HAP-1 (cell line): ENCODE data around the gene ZNF81.
"Not testable (repeated sequence)": the region's sequence is repeated elsewhere in the genome, so short reads cannot be mapped to it uniquely, and the experiment has no call there.

ENCODE experiments used
- DNase-seq, 2 experiments: peaks; one replicate each; pipeline ENCODE4 v3.0.0-alpha.2; 2016 to 2020; ENCODE audit warnings: low spot score in 2 of 2
- H3K27me3 ChIP-seq: fragments of 250-450 bp; sonication (Bioruptor Pico); 2 replicates; pipeline ENCODE4 v1.5.1; 2020; ENCODE audit warnings: low read depth, mild to moderate bottlenecking, moderate library complexity
- H3K36me3 ChIP-seq: fragments of 250-450 bp; sonication (Bioruptor Pico); replicated peaks from 2 replicates; pipeline ENCODE4 v1.5.1; 2020; ENCODE audit warnings: mild to moderate bottlenecking
- H3K4me1 ChIP-seq: fragments of 250-450 bp; sonication (Bioruptor Pico); 2 replicates; pipeline ENCODE4 v1.5.1; 2020; ENCODE audit warnings: mild to moderate bottlenecking
- H3K4me3 ChIP-seq: fragments of 250-450 bp; sonication (Bioruptor Pico); 2 replicates; pipeline ENCODE4 v1.5.1; 2020; ENCODE audit warnings: mild to moderate bottlenecking, moderate library complexity
- H3K9me3 ChIP-seq: fragments of 250-450 bp; sonication (Bioruptor Pico); 2 replicates; pipeline ENCODE4 v1.5.1; 2020; ENCODE audit warnings: mild to moderate bottlenecking, moderate library complexity
- in situ Hi-C: fragments of 300-500 bp; cut with MboI; formaldehyde crosslinking; loops from 3 replicates; pipeline ENCODE4 v1.14.3; 2020; ENCODE audit warnings: low sequenced_read_pairs, inconsistent platforms, mixed read lengths

Gene ZNF81

GRCh38 chrX:47961830-47962229, 125.1 kb downstream of the ZNF81 start:
- H3K4me1 ChIP-seq, H3K4me3 ChIP-seq, DNase-seq, H3K27me3 ChIP-seq, in situ Hi-C loops, H3K36me3 ChIP-seq, H3K9me3 ChIP-seq: not testable (repeated sequence)

- H3K4me1 ChIP-seq, DNase-seq, in situ Hi-C loops, H3K27me3 ChIP-seq, H3K36me3 ChIP-seq, H3K9me3 ChIP-seq, H3K4me3 ChIP-seq: not testable (repeated sequence)
These were observed 128.8 kb downstream of the ZNF81 start for GRCh38 chrX:47965526-47965925.
